Stimulated activated CD8-positive, alpha-beta memory T cell treated with anti-CD3 and anti-CD28 coated beads, Interleukin-15, amount 100 ng/mL, for 24 hours (primary cell): ENCODE results near the gene DLGAP4.

Source experiments
- DNase-seq: peaks from one replicate; pipeline ENCODE4 v3.0.0-alpha.2; 2020; ENCODE audit warnings: low read depth

DLGAP4 gene

DNA sequence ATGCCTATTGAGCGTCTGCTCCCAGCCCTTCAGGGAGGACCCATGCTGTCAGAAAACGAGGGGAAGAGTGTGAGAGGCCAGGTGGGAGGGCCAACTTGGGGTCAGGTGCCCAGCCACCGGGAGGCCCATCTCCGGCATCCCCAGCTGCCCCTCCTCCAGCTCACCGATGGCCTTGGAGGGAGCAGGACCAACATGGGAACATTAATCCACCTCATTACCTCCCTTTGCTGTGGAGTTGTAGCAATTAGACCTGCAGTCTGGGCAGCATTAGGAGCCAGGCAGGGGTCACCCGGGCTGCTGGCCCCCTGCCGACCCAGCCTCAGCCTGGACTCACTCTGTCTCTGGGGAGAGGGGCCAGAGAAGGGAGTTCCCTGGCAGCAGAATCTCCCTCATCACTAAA lies 25.1 kb downstream of the DLGAP4 start:
- no peak for DNase-seq

DNA sequence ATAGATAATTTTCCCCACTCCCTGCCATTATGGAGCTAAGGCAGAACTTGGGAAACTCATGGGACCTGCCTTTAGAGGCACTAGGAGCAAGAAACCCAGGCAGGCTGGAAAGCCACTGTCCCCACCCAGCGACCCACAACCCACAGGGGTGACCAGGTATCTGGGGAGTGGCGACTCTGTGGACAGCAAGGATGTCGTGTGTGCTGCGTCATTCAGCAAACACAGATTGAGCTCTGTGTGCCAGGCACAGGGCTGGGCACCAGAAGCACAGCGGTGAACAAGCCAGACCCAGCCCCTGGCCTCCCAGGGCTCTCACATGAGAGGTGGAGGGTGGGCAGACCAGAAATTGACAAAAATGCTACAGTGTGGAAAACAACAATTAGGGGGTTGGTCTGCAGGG lies 27.7 kb downstream of the DLGAP4 start:
- no peak for DNase-seq

DNA sequence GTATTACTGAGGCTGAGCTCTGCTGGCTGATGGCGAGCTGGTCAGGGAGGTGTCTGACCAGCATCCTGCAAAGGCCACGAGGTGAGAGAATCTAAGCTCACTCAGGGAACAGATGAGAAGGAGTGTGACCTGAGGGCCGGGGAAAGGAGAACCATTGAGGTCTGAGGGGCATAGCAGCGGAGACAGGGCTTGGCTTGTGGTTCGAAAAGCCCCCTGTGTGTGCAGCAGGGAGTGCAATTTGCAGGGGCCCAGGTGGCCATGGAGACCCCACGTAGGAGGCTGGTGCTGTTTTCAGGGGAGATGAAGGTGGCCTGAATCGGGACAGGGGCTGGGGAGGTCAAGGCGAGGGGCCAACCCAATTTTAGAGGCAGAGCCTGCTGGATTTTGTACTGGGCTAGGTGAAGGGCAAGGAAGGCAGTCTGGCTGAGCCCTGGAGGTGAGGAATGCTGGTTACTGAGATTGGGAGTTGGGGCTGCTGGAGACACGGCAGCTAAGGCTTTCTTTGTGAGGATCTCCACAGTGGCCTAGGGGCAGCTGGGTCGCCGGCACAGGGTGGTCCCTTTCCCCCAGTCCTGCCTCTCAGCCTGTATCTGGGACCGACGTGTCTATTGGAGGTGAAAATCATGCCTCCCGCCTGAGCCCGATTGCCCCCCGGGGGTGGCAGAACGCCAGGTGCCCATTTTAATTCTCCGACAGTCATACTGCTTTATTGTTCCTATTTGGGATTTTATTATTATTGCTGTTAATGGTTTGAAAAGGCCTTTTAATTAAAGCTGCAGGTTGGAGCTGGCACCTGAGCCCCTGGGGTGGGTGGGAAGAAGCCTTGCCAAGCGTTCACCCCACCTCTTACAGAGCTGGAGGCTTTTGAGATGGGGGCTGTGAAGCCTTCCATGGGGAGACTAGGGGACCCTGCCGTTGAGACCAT lies 28.4 kb downstream of the DLGAP4 start:
- DNase-seq: no peak

DNA sequence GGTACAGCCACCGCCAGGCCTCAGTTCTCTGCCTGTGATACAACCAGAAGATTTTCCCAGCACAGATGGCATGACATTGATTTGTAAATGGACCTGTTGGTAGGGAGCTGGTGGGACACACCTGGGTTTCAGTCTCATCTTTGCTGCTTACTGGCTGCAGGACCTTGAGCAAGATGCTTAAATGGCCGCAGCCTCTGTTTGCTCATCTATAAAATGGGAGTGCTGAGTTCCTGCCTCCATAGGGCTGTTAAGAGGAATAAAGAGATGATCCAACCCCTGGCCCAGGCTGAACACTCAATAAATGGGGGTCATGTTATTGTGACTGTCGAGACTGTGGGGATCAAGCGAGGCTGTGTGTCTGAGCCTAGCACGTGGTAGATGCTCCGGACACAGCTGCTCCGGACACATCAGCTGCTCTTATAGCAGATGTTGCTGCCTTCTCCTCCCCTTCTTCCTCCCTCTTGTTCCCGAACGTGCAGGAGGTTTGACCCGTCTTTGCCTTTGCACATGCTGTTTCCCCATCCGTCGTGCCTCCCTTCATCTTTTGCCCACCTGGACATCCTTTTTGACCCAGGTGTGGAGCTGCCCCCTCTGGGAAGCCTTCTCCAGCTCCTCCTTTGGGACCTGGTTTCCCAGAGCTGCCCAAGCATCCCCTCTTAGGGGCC lies 29.2 kb downstream of the DLGAP4 start:
- no peak for DNase-seq

DNA sequence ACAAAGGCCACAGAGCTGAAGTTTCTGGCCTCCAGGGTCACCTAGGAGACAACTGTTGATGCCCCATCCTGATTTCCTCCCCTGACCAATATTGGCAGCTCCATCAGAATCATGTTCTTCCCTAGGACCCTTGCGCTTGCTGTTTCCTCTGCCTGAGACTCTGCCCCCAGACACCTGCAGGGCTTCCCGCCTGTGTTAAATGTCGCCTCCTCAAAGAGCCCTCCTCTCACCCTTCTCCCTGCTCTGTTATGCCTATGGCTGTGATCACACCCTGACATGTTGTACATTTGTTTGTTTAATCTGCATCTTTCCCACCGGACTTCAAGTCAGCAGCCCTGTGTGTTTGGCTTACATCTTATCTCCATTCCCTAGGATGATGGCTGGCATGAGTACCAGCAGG lies 30.1 kb downstream of the DLGAP4 start:
- DNase-seq: no peak

DNA sequence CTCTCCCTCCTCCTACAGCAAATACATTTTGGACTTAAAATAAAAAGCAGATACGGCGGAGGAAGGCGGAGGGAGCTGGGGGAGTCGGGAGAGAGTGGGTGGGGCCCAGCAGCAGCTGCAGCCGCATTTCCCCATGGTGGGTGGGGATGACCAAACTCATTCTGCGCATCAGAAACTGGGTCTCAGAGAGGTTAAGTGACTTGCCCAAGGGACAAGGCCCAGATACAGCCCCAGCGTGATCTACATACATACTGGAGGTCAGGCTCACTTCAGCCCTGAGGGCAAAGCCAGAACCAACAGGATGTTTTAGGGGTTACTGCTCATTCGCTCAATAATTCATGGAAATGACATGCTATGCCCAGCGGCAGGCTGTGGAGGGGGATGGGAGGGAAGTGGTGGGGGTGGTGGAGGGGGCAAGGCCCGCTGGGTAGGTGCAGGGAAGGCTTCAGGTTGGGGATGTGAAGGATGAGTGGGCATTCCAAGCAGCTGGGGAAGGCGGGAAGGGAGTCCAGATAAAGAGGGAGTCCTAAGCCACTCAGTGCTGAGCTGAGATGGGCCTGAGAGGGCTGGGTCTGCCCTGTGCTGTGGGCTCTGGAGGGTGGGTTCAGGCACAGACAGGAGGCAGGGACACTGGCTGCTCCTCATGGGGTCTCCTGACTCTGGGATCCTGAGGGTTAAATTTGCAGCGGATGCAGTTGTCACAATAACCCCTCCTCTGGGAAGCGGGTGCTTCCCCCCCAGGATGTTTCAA lies 31.0 kb downstream of the DLGAP4 start:
- no peak for DNase-seq

DNA sequence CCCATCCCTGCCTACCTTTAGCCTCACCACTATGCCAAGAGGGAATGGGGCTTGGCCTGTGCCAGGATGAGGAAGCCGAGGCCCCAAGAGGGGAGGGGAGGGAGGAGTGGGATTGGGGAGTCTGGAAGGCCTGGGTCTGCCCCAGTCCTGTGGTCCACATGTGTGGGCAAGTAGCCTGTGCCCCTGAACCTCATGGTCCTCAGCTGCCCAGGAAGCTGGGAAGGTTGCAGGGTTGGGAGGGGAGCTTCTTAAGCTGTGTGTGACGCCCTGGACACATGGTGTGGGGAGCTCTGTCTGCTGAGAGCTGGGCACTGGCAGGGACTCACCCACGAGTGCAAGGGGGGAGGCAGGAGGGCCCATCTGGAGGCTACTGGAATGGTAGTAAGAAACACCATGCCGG lies 31.7 kb downstream of the DLGAP4 start:
- DNase-seq: no peak

DNA sequence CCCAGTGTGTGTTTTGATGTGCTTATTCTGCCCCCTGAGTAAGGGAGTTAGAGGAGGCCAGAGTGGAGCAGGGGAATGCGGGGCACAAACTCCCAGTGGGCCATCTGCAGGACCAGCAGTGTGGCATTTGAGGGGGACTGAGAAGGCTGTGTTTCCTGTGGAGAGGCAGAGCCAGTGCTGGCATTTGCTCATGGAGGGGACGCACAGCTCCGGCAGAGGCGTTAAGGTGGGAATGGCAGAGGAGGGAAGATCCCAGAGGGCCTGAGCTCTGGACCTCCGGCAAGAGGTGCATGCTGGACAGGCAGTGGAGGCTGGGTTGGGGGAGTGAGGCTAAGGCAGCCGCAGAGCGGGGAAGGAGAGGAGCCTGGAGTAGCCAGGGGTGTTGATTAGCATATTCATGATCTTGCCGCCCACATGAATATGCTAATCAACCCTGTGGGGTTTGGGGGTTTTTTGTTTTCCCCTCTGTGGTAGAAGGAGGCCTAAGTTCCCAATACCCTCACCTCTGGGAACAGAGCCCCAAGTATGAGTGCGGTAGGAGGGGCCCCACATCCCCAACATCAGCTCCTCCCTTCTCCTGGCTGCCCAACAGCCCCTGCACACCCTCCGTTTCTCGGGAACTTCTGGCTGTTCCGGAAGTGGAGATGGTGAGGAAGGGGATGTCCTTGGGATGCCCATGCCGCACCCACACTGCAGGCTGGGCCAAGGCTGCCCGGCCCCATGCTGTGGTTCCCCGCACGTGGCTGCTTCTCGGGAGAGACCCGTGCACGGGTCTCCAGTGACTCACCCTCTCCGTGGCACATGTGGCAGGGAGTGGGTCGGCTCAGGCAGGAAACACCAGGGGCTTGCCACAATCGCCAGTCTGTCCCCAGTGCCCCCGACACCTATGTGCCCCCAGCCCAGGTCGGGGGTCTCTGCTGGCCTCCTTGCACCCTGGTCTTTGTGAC lies 33.8 kb downstream of the DLGAP4 start:
- DNase-seq: no peak

DNA sequence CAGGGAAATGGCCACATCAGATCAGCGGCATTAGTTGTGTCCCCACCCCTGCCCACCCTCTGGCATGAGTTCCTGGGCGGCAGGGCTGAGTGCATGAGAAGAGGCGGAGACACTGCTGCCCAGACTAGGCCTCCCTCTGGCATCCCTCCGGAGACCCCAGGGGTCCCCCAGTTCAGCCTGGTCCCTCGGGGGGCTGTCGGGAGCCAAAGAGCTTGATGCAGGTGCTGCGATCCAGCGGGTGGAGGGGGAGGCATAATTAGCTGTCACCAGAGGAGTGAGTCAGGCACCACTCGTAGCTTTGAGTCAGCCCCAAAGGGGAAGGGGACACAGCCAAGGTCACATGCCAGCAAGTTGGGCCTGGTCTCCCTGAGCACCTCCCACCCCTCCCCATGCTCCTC lies 34.5 kb downstream of the DLGAP4 start:
- DNase-seq: no peak

DNA sequence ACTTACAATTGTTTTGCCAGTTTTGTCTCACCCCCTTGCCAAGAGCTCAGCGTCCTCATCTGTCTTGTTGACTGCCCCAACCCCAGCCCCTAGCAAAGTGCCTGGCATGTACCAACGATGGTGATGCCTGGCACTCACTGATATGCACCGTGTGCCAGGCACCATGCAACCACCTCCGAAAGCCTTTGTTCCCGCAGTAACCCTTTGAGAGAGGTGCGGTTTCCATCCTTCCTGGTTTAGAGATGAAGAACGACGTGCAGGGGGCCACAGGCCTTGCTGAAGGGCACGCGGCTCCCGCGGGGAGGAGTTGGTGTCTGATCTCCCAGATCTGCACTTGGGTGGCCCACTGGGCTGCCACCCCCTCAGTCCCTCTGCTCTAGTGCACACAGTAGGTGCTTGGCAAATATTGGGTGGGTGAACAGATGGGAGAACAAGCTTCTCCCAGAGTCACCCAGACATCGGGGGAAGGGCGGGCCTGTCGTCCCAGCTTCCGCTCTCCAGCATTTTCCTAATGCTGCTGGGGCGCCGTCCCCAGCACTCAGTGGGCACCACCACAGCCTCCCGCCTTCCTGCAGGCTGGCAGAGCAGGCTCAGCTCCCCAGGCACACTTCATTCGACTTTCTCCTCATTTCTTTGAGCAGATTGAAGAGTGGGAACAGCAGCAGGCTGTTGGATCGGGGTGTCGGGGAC lies 35.3 kb downstream of the DLGAP4 start:
- no peak for DNase-seq

DNA sequence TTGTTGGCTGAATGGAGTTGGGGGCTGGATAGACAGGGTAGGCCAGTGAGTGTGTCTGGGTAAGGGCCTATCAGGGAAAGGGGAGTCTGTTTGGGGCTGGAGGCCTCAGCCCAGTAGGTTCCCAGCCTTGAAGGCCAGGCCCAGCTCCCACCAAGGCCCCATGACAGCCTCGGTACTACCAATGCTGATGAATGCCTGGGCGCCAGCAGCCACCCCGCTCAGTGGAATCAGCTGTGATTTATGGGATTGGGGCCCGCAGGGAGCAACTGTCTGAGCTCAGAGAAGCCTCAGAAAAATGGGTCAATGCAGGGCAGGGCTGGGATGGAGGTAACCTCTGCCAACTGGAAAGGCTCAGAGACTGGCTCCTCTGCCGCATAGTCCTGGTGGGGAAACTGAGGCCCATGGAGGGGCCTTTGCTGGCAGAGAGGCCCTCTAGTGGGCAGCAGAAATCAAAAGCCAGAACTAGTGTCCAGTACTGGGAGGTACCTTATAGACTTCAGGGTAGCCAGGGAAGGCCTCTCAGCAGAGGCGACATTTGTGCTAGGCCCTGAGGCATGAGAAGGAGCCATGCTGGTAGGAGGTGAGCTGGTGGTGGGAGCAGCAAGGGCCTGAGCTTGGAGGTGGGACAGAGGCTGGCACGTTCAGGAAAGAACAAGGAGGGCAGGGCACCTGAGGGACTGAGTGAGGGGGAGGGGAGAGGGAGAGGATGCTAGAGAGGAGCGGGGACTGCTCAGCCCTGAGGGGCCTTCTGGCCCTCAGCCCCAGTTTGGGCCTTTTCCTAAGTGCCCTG lies 36.4 kb downstream of the DLGAP4 start:
- no peak for DNase-seq

DNA sequence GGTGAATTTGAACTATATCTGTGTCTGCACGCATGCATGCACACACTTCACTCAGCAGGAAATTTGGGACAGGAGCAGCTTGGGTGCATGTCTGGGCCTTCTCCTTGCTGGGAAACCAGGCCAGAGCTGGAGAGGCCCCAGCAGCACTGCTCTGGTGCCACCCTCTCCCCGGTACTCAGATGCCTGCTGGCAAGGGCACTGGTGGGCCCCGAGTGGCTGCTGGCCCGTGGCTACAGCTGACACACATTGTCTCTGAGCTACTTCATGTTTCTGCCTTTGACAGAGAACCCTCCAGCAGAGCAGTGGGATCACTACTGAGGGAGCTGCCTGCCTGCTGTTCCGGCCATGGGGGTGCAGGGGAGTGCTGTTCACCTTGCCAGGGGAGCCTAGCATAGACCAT lies 37.5 kb downstream of the DLGAP4 start:
- DNase-seq: no peak

DNA sequence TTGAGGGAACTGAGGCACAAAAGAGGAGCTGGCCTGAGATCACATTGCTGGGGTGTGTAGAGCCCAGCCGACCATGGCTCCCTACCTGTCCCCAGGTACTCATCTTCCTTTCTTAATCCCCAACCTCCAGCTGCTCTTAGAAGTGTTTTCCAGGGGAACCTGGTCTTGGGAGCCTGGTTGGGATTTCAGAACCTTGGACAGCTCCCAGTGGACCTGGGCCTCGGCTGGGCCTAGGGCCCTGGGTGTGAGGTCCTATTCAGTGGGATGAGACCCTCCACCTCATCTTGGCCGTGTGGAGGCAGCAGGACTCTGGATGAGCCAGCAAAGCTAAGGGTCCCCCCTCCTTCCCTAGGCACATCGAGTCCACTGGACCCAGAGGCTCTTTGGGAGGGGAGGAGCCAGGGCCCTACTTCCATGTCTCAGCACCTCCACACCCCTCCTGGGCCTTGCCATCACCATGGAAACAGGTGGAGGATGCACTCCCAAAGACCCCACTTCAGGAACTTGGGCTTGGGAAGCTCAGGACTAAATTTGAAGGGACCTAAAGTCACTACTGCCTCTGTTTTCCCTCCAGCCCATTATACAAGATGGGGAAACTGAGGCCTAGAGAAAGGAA lies 38.5 kb downstream of the DLGAP4 start:
- no peak for DNase-seq

DNA sequence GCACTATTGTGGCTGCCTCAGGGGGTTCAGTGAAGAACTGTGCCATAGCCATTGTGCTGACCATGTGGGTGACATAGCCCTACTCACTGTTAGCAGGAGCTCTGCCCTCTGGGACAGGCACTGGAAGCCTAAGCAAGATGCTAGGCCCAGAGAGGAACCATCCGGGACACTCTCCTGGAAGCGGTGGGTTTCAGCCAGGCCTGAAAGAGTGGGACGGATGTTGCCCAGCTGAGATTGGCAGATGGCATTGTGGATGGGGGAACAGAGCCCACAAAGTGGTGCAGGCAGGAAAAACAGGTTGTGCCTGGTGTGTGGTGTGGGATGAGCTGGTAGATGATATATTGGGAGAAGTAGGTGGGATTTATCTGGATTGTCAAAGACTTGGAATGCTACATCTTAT lies 40.1 kb downstream of the DLGAP4 start:
- no peak for DNase-seq

DNA sequence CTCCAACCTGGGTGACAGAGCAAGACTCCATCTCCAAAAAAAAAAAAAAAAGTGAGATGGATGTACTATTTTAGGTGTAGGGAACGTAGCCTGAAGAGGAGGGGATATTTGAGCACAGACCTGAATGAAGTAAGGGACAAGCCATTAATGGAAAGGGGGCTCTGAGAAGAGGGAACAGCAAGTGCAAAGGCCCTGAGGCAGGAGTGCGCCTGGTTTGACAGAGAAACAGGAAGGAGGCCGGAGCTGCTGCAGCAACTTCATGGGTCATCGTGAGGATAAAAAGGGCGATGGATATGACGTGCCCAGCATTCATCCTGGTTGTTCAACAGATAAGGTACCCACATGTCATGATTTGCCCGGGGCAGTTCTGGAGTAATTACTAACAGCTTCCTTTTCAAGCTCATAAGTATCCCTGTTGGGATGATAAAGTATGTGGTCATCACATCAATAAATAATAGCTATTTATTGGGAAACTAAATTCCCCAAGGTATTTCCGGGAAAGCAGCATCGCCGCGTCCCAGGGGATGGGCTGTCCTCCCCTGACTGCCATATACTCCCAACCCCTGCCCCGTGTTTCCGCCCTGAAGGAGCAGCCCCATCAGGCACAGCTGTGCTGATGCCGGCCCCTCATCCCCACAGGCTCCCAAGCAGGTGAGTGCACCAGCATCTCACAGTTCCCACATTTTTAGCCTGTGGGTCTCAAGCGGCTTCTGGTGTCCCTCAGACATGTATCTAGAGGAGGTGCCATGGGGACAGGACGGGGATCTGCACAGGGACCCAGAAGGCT lies 43.4 kb downstream of the DLGAP4 start:
- DNase-seq: no peak

DNA sequence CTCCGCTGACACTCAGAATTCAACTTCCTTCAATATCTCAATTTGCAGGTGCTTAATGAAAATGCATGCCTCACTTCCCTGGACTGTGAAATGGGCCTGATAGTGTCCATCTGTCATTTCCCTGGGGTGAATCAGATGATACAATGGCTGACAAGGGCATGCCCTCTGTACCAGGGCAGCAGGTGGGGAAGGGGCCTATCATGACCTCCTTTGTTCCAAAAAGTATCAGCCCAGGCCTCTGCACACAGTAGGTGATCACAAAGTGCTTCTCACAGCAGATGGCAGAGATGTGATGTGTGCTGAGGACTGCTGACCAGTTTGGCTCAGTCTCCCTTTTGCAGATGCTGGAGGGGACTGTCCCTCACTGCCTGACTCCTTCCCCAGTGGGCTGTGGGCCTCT lies 44.3 kb downstream of the DLGAP4 start:
- no peak for DNase-seq

DNA sequence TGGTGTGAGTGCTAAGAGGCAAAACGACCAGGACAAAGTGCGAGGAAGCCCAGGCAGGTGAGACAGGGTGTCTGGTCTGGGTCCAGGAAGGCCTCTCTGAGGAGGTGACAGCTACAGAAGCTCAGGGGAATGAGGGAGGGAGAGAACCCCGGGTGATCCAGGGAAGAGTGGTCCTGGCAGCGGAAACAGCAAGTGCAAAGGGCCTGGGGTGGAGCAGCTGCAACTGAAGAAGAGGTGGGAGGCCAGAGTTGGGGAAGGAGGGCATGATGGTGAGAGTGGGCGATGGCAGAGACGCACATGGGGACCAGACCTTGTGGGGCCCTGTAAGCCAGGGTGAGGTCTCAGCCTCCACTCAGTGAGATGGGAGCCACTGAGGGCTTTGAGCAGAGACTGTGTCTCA lies 45.8 kb downstream of the DLGAP4 start:
- no peak for DNase-seq

DNA sequence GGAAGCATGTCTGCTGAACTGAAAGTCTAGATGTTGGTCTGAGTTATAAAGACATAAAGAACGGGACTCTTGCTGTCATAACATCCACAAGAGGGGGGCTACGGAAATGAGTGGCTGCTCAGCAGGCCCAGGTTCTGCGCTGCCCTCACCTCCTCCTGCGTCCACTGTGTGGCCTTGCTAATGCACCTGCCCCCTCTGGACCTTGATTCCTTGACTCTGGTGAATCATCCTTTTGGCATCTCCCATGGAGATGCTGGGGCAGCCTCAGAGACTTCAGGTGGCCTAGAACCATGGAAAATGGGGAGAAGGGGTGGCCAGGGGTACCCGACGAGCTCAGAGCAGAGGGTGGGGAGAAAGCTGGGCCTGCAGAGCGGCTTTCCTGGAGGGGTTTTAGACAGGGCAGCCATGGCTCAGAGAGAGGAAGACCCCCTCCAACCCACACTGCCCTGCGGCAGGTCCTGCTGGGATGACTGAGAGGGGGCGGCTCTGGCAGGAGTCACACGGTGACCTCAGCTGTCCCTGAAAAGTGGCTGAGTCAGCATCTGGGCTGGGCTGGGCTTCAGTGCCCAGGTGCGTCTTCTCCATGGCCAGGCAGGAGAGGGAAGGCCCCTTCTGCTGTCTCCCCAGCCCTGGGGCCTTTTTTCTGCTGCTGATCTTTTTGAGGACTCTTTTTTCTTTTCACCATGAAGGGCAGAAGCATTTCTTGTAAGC lies 46.9 kb downstream of the DLGAP4 start:
- DNase-seq: no peak
